Measurements from ENCODE around the gene SLX4IP.

DNA sequence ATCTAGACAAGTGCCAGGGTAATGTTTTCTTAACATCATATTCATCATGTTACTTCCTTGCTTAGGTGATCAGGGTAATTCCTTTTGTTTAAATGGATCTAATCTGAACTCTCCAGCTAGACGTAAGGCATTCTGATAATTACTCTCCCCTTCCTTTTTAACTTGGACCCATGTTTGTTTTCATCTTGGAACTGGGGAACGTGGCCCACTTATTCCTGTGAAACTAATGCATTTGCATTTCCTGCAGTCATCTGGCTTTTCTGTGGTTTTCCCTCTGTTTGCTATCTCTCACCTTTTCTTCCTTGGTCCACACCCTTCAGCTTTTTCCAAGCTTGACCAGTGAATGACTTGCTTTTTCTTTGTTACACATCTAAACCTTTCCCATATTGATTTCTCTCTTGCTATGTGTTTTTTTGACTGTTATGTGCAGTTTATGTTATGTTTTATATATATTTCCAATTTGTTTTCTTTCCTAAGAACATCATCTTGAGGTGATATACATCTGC, 33.3 kb downstream of the SLX4IP start:
- TF ChIP-seq, protein P1, sequence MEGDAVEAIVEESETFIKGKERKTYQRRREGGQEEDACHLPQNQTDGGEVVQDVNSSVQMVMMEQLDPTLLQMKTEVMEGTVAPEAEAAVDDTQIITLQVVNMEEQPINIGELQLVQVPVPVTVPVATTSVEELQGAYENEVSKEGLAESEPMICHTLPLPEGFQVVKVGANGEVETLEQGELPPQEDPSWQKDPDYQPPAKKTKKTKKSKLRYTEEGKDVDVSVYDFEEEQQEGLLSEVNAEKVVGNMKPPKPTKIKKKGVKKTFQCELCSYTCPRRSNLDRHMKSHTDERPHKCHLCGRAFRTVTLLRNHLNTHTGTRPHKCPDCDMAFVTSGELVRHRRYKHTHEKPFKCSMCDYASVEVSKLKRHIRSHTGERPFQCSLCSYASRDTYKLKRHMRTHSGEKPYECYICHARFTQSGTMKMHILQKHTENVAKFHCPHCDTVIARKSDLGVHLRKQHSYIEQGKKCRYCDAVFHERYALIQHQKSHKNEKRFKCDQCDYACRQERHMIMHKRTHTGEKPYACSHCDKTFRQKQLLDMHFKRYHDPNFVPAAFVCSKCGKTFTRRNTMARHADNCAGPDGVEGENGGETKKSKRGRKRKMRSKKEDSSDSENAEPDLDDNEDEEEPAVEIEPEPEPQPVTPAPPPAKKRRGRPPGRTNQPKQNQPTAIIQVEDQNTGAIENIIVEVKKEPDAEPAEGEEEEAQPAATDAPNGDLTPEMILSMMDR (conservative IDR thresholded peaks at IDR 0.05; ENCODE audit: low read depth, low read length): no peak
- TF ChIP-seq EZH2 (IDR thresholded peaks at IDR 0.05; ENCODE audit: low read length, unreplicated experiment): no peak

Measured in PC-3 (cell line).